22Rv1 (cell line): ENCODE results near the gene ABCA2.
A peak's percentile ranks its signal among the peaks of the same experiment; 100 is the strongest.
"Not testable (repeated sequence)": the region's sequence is repeated elsewhere in the genome, so short reads cannot be mapped to it uniquely, and the experiment has no call there.

Source experiments
- H3K27ac ChIP-seq: fragments of 450-650 bp; 2 replicates; pipeline ENCODE4 v1.5.1; 2017
- ZFX ChIP-seq: fragments of 450-650 bp; IDR thresholded peaks from 2 replicates; pipeline ENCODE4 v1.6.1; 2017; ENCODE audit warnings: antibody characterized with exemption, borderline replicate concordance
- TF ChIP-seq, protein P1 (sequence below): fragments of 450-650 bp; IDR thresholded peaks from 2 replicates; pipeline ENCODE4 v1.5.1; 2017; ENCODE audit warnings: mild to moderate bottlenecking

ABCA2 gene

DNA sequence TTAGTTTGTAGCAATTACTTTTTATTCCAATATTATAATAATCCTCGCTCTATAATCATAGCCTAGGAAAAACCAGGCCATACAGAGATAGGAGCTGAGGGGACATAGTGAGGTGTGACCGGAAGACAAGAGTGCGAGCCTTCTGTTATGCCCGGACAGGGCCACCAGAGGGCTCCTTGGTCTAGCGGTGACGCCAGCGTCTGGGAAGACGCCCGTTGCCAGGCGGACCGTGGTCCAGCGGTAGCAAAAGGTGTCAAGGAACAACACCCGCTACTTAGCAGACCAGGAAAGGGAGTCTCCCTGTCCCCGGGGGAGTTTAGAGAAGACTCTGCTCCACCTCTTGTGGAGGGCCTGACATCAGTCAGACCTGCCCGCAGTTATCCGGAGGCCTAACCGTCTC is 23.8 kb downstream of the ABCA2 start:
- not testable (repeated sequence) for H3K27ac ChIP-seq
- TF ChIP-seq, protein P1, sequence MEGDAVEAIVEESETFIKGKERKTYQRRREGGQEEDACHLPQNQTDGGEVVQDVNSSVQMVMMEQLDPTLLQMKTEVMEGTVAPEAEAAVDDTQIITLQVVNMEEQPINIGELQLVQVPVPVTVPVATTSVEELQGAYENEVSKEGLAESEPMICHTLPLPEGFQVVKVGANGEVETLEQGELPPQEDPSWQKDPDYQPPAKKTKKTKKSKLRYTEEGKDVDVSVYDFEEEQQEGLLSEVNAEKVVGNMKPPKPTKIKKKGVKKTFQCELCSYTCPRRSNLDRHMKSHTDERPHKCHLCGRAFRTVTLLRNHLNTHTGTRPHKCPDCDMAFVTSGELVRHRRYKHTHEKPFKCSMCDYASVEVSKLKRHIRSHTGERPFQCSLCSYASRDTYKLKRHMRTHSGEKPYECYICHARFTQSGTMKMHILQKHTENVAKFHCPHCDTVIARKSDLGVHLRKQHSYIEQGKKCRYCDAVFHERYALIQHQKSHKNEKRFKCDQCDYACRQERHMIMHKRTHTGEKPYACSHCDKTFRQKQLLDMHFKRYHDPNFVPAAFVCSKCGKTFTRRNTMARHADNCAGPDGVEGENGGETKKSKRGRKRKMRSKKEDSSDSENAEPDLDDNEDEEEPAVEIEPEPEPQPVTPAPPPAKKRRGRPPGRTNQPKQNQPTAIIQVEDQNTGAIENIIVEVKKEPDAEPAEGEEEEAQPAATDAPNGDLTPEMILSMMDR: peak; percentile 77

DNA sequence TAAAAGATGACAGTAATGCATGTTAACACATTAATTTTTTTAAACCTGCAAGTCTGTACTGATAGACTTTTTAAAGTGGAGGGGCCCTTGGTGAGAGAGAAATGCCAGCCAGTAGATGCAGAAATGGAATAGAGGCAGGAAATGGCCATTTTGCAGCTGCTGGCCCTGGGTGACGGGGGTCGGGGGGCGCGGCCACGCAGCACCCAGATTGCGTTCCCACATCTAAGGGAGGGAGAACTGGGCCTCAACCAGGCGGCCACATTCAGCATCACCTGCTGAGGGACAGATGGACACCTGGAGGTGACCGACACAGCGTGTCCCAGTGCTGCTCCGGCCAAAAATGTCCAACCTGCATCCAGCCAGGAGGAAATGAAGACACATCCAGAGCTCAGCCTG is 25.4 kb downstream of the ABCA2 start:
- TF ChIP-seq, protein P1: no peak
- TF ChIP-seq ZFX: no peak
- no peak overlapping the region for H3K27ac ChIP-seq

DNA sequence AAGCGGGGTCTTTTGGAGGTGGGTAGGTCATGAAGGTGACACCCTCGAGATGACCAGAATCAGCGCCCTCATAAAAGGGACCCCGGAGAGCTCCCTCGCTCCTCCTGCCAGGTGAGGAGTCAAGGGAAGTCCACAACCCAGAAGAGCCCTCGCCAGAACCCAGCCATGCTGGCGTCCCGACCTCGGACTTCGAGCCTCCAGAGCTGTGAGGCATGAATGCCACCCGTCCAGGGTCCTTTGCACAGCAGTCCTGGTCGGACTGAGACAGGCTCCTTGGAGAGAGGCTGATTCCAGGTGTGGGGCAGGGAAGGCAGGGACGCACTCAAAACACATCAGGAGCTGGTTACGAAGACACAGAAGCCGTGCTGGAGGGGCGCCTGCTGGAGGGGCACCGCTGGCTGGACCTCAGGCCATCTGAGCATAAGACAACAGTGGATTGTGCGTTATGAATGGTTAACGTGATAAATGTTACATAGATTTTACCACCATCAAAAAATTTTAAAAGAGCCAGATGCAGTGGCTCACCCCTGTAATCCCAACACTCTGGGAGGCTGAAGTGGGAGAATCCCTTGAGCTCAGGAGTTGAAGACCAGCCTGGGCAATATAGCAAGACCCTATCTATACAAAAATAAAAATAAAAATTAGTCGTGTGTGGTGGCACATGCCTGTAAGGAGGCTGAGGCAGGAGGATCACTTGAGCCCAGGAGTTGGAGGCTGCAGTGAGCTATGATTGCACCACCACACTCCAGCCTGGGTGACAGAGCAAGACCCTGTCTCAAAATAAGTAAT is 26.0 kb downstream of the ABCA2 start:
- H3K27ac ChIP-seq: no peak overlapping the region
- TF ChIP-seq, protein P1: no peak
- no peak for TF ChIP-seq ZFX

DNA sequence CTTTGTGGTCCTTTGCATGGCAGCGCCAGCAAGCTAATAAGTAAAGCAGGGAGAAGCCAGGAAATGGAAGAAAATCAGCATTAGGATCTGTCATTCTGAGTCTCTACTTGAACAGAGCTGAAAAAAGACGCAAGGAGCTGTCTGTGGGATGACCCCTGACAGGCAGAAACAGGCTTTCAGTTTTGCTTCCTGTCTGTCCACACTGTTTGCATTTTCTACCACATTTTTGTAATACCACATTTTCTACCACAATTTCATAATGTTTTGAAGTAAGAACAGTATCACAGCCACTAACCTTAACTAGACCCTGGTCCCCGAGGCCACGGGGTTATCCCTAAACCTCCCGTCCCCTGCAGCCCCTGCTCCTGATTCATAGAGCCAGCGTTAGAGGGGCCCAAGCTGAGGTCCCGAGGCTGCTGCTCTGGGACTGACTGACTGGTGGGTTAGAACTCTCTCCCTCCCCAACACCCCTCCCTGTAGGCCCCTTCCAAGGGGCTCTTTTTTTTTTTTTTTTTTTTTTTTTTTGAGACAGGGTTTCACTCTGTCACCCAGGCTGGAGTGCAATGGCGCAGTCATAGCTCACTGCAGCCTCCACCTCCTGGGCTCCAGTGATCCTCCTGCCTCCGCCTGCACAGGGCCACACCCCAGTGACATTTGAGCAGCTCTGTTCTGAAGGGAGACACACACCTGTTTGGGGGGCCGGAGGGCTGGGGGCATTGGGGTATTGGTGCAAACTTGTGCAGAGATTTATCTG is 27.7 kb downstream of the ABCA2 start:
- TF ChIP-seq, protein P1: no peak
- TF ChIP-seq ZFX: no peak
- no peak overlapping the region for H3K27ac ChIP-seq

DNA sequence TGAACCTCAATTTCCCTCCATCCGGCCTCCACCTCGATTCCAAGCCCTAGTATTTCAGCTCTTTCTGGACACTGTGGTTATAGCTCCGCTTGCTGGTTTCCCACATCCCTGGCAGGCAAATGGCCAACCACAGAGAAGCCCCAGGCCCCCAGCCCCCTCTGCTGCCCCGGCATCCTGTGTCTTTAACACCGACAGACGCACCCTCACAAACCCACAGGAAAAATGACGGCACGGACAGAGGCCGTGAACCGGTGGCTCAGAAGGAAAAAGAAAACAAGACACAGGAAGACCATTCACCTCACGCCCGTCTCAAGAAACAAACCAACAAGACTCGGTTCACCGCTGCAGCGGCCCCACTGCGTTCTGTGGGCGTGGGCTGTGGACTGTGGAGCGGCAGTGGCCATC is 30.2 kb downstream of the ABCA2 start:
- TF ChIP-seq ZFX: no peak
- TF ChIP-seq, protein P1: no peak

DNA sequence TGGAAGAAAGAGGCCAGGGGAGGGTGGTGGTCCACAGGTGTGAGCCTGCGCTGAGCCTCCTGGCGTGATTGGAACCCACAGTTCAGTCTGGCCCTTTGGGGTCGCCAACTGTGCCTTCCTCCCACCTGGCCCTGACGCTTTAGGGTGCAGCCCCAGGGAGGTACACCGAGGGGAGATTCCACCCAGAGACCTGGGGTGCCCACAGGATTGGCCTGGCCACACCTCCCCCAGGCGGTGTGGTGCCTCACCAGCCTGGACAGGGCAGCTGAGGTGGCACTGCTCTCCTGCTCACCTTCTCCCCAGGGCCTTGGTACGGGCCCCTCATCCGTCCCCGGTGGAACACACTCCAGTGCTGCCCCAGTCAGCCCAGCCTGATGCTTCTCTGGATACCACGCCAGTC is 30.7 kb downstream of the ABCA2 start:
- peak overlapping the region; percentile 82 for H3K27ac ChIP-seq
- no peak for TF ChIP-seq ZFX
- TF ChIP-seq, protein P1: no peak

More for the DNA sequence above, 30.2 kb downstream of the ABCA2 start:
- peak overlapping the region; percentile 82; the same call in 1 of the 2 replicates for H3K27ac ChIP-seq
